Measurements from ENCODE around the gene RPF1. TPM values are rescaled to one million over a fixed set of nuclear protein-coding genes. Genes with fewer than 3 reads are reported as not detected.

The RPF1 gene
- polyA plus RNA-seq, 1 donor (not counting 4 experiments of a cell fraction or from before 2014, with no cell fraction given), result 57.8 TPM

DNA sequence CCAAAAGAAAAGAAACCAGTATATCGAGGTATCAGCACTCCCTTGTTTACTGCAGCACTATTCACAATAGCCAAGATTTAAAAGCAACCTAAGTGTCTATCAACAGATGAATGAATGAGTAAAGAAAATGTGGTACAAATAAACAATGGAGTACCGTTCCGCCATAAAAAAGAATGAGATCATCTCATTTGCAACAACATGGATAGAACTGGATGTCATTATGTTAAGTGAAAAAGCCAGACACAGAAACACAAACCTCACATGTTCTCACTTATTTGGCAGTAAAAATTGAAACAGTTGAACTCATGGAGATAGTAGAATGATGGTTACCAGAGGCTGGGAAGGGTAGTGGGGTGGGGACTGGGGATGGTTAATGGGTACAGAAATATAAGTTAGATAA is 31.6 kb downstream of the RPF1 start:
- no peak overlapping the region for H3K27ac ChIP-seq (ENCODE audit: control insufficient read depth, insufficient read depth, low read length)
- no peaks in the 10 kb centered on the region for H4K20me1 ChIP-seq (ENCODE audit: control insufficient read depth, extremely low read depth, insufficient read depth, low read length)
- FAIRE-seq (no peak), DNase-seq (ENCODE audit: low read depth, low spot score) (no peak)
- H3K9me1 ChIP-seq (ENCODE audit: control insufficient read depth, extremely low read depth, insufficient read depth, low read length), result no peaks in the 10 kb centered on the region
- H3K4me1 ChIP-seq (ENCODE audit: control insufficient read depth, extremely low read depth, insufficient read depth, low read length), result no peaks in the 10 kb centered on the region
- no peak overlapping the region for H3K4me2 ChIP-seq (ENCODE audit: control insufficient read depth, extremely low read depth, insufficient read depth, low read depth, low read length)
- no peaks in the 10 kb centered on the region for H3K36me3 ChIP-seq (ENCODE audit: control insufficient read depth in 2 of 2, extremely low read depth in 1 of 2, insufficient read depth in 2 of 2, low read length in 2 of 2)
- TF ChIP-seq, protein P1, sequence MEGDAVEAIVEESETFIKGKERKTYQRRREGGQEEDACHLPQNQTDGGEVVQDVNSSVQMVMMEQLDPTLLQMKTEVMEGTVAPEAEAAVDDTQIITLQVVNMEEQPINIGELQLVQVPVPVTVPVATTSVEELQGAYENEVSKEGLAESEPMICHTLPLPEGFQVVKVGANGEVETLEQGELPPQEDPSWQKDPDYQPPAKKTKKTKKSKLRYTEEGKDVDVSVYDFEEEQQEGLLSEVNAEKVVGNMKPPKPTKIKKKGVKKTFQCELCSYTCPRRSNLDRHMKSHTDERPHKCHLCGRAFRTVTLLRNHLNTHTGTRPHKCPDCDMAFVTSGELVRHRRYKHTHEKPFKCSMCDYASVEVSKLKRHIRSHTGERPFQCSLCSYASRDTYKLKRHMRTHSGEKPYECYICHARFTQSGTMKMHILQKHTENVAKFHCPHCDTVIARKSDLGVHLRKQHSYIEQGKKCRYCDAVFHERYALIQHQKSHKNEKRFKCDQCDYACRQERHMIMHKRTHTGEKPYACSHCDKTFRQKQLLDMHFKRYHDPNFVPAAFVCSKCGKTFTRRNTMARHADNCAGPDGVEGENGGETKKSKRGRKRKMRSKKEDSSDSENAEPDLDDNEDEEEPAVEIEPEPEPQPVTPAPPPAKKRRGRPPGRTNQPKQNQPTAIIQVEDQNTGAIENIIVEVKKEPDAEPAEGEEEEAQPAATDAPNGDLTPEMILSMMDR (optimal IDR thresholded peaks at IDR 0.05 in 1 of 3, IDR thresholded peaks at IDR 0.05 in 1 of 3, conservative IDR thresholded peaks at IDR 0.05 in 1 of 3; ENCODE audit: extremely low read depth in 1 of 3, insufficient read depth in 2 of 3, low read length in 3 of 3), result no peak
- TF ChIP-seq EZH2 (IDR thresholded peaks at IDR 0.05; ENCODE audit: low read length), result no peak
- no peaks in the 10 kb centered on the region for H3K9me3 ChIP-seq (ENCODE audit: control insufficient read depth, low read depth, low read length)
- H3K9ac ChIP-seq (ENCODE audit: control insufficient read depth, extremely low read depth, insufficient read depth, low read length), result no peak overlapping the region
- no peak overlapping the region for H3K4me3 ChIP-seq (ENCODE audit: control insufficient read depth in 2 of 3, extremely low read depth in 1 of 3, insufficient read depth in 2 of 3, low read depth in 1 of 3, low read length in 3 of 3)
- dilution Hi-C loops (cut with MboI; ENCODE audit: extremely low pct_ligation_motif_present, low sequenced_read_pairs), result no loop called here
- H3K27me3 ChIP-seq (ENCODE audit: control insufficient read depth, extremely low read depth, insufficient read depth, low read length), result no peaks in the 10 kb centered on the region
- H2AFZ ChIP-seq (ENCODE audit: control insufficient read depth, low read length), result no peak overlapping the region
- peaks cover under 1% of the 10 kb centered on the region for H3K79me2 ChIP-seq (ENCODE audit: control insufficient read depth, insufficient read depth, low read length)

DNA sequence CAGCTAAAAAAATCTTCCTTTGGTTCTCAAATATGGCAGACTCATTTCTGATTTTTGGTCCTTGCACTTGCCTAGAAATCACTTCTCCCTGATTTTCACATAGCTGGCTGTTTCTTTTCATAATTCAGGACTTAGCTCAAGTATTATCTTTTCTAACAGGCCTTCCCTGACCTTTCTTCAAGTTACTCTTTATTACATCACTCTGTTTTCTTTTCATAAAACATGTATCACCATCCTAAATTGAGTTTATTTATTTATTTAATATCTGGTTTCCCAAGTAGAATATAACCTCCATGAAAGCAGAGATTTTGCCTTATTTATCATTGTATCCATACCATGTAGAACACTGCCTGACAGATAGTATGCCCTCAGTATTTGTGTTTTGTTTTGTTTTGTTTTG is 45.5 kb downstream of the RPF1 start:
- TF ChIP-seq, protein P1 (optimal IDR thresholded peaks at IDR 0.05 in 1 of 3, IDR thresholded peaks at IDR 0.05 in 1 of 3, conservative IDR thresholded peaks at IDR 0.05 in 1 of 3; ENCODE audit: extremely low read depth in 1 of 3, insufficient read depth in 2 of 3, low read length in 3 of 3), result no peak
- TF ChIP-seq EZH2 (IDR thresholded peaks at IDR 0.05; ENCODE audit: low read length), result no peak
- H2AFZ ChIP-seq (ENCODE audit: control insufficient read depth, low read length), result no peak overlapping the region
- H3K9me1 ChIP-seq (ENCODE audit: control insufficient read depth, extremely low read depth, insufficient read depth, low read length), result no peaks in the 10 kb centered on the region
- peaks cover 5% of the 10 kb centered on the region for H3K4me1 ChIP-seq (ENCODE audit: control insufficient read depth, extremely low read depth, insufficient read depth, low read length)
- no peak for DNase-seq (ENCODE audit: low read depth, low spot score)
- H3K9ac ChIP-seq (ENCODE audit: control insufficient read depth, extremely low read depth, insufficient read depth, low read length), result no peak overlapping the region
- no peaks in the 10 kb centered on the region for H3K9me3 ChIP-seq (ENCODE audit: control insufficient read depth, low read depth, low read length)
- no peaks in the 10 kb centered on the region for H3K27me3 ChIP-seq (ENCODE audit: control insufficient read depth, extremely low read depth, insufficient read depth, low read length)
- no peaks in the 10 kb centered on the region for H3K79me2 ChIP-seq (ENCODE audit: control insufficient read depth, insufficient read depth, low read length)
- no peak overlapping the region for H3K4me2 ChIP-seq (ENCODE audit: control insufficient read depth, extremely low read depth, insufficient read depth, low read depth, low read length)
- no peak overlapping the region for H3K27ac ChIP-seq (ENCODE audit: control insufficient read depth, insufficient read depth, low read length)
- H4K20me1 ChIP-seq (ENCODE audit: control insufficient read depth, extremely low read depth, insufficient read depth, low read length), result no peaks in the 10 kb centered on the region
- dilution Hi-C loops (cut with MboI; ENCODE audit: extremely low pct_ligation_motif_present, low sequenced_read_pairs), result no loop called here
- no peak for FAIRE-seq
- no peak overlapping the region for H3K4me3 ChIP-seq (ENCODE audit: control insufficient read depth in 2 of 3, extremely low read depth in 1 of 3, insufficient read depth in 2 of 3, low read depth in 1 of 3, low read length in 3 of 3)
- no peaks in the 10 kb centered on the region for H3K36me3 ChIP-seq (ENCODE audit: control insufficient read depth in 2 of 2, extremely low read depth in 1 of 2, insufficient read depth in 2 of 2, low read length in 2 of 2)

Measured in keratinocyte (primary cell).